ENCODE measurements around the gene OBP2A.

The OBP2A gene

GRCh38 chr9:135552021-135552697, 6.2 kb downstream of the OBP2A start:
- DNase-seq (ENCODE audit: low read depth in 2 of 2) = no peak

- DNase-seq (ENCODE audit: low read depth in 2 of 2) = no peak
Observed at GRCh38 chr9:135552698-135553171, 6.8 kb downstream of the OBP2A start.

- DNase-seq (ENCODE audit: low read depth in 2 of 2) = no peak
Observed at GRCh38 chr9:135554718-135555117, 8.8 kb downstream of the OBP2A start.

- no peak for DNase-seq (ENCODE audit: low read depth in 2 of 2)
Observed at GRCh38 chr9:135555203-135555602, 9.3 kb downstream of the OBP2A start.

- no peak for DNase-seq (ENCODE audit: low read depth in 2 of 2)
Observed at GRCh38 chr9:135555910-135556309, 10.0 kb downstream of the OBP2A start.

- DNase-seq (ENCODE audit: low read depth in 2 of 2) = no peak
Observed at GRCh38 chr9:135559606-135560005, 13.7 kb downstream of the OBP2A start.

GRCh38 chr9:135561391-135562234, 15.7 kb downstream of the OBP2A start, which contains the start of gene PAEP:
Gene PAEP (plus strand): TSS chr9:135561756.
- DNase-seq (ENCODE audit: low read depth in 2 of 2) = no peak

GRCh38 chr9:135562235-135562745, 16.4 kb downstream of the OBP2A start:
- no peak for DNase-seq (ENCODE audit: low read depth in 2 of 2)

- DNase-seq (ENCODE audit: low read depth in 2 of 2) = no peak
Observed at GRCh38 chr9:135563039-135563476, 17.1 kb downstream of the OBP2A start.

GRCh38 chr9:135563858-135564257, 17.9 kb downstream of the OBP2A start:
- no peak for DNase-seq (ENCODE audit: low read depth in 2 of 2)

- DNase-seq (ENCODE audit: low read depth in 2 of 2) = no peak
Observed at GRCh38 chr9:135565141-135565628, 19.3 kb downstream of the OBP2A start.

GRCh38 chr9:135565636-135566035, 19.7 kb downstream of the OBP2A start:
- DNase-seq (ENCODE audit: low read depth in 2 of 2) = no peak

GRCh38 chr9:135566552-135566951, 20.6 kb downstream of the OBP2A start:
- no peak for DNase-seq (ENCODE audit: low read depth in 2 of 2)

- DNase-seq (ENCODE audit: low read depth in 2 of 2) = no peak
Observed at GRCh38 chr9:135567311-135567710, 21.4 kb downstream of the OBP2A start.

GRCh38 chr9:135568026-135568425, 22.1 kb downstream of the OBP2A start:
- DNase-seq (ENCODE audit: low read depth in 2 of 2) = no peak

GRCh38 chr9:135570456-135570855, 24.5 kb downstream of the OBP2A start:
- no peak for DNase-seq (ENCODE audit: low read depth in 2 of 2)

GRCh38 chr9:135572233-135572632, 26.3 kb downstream of the OBP2A start:
- no peak for DNase-seq (ENCODE audit: low read depth in 2 of 2)

GRCh38 chr9:135573124-135573523, 27.2 kb downstream of the OBP2A start:
- no peak for DNase-seq (ENCODE audit: low read depth in 2 of 2)

- no peak for DNase-seq (ENCODE audit: low read depth in 2 of 2)
Observed at GRCh38 chr9:135574331-135574730, 28.4 kb downstream of the OBP2A start.

GRCh38 chr9:135574943-135575342, 29.0 kb downstream of the OBP2A start:
- DNase-seq (ENCODE audit: low read depth in 2 of 2) = no peak

GRCh38 chr9:135575995-135576631, 30.2 kb downstream of the OBP2A start:
- no peak for DNase-seq (ENCODE audit: low read depth in 2 of 2)

GRCh38 chr9:135577256-135577655, 31.3 kb downstream of the OBP2A start:
- no peak for DNase-seq (ENCODE audit: low read depth in 2 of 2)
